Panc1 (cell line): ENCODE results near the gene SSBP4.

ENCODE experiments used
- CTCF ChIP-seq: fragments of 450-650 bp; IDR thresholded peaks from 2 replicates; pipeline ENCODE4 v1.5.1; 2017; ENCODE audit warnings: mild to moderate bottlenecking
- POLR2AphosphoS5 ChIP-seq: IDR thresholded peaks from 2 replicates; pipeline ENCODE4 v1.6.1; 2012; ENCODE audit warnings: mild to moderate bottlenecking, low read depth, low read length, moderate library complexity
- REST ChIP-seq, 2 experiments: IDR thresholded peaks; 2 replicates each; pipeline ENCODE4 v1.6.1; 2011 to 2012; ENCODE audit warnings: low read depth in 2 of 2, control low read depth in 1 of 2, low read length in 1 of 2, mild to moderate bottlenecking in 1 of 2, moderate library complexity in 1 of 2; ENCODE audit not compliant: insufficient read depth in 1 of 2

GRCh38 chr19:18433735-18434398 is 14.7 kb downstream of the SSBP4 start:
- TF ChIP-seq CTCF: no peak
- peak; percentile 79 for TF ChIP-seq POLR2AphosphoS5
- no peak for TF ChIP-seq REST (IDR thresholded peaks at IDR 0.05; ENCODE audit: insufficient read depth in 1 of 2, low read depth in 2 of 2, low read length in 1 of 2)
